UCSD-AML1 (cell line): ENCODE results near the gene FRRS1.
"Not testable (repeated sequence)": the region's sequence is repeated elsewhere in the genome, so short reads cannot be mapped to it uniquely, and the experiment has no call there.

Experiments
- DNase-seq: peaks from one replicate; lab custom pipeline; 2025; ENCODE audit not compliant: unreplicated experiment; lab: John Stamatoyannopoulos, UW

FRRS1 gene

DNA sequence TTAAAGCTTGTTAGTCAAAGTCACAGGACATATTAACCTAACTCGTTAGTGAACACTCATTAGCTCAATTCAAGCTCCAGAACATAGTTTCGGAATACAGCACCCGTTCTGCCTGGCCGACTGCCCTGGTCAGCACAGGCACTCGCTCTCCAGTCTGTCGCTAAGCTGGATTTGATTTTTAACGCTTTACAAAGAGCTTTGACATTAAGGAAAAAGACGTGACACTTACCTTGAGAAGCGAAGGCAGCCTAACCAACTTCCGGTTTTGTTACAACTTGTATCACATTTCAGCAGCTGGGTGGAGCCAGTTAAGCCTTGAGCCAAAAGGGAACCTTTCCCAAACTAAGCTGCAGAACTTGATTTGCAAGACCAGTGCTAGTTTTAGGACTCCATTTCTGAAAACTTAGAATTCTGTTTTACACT is at the start of gene FRRS1:
TSS of gene FRRS1 (minus strand) at position 258 of the 423 bp plus-strand sequence. CDS start 17,867 bp downstream, outside the sequence.
- DNase-seq: peak; percentile 53

DNA sequence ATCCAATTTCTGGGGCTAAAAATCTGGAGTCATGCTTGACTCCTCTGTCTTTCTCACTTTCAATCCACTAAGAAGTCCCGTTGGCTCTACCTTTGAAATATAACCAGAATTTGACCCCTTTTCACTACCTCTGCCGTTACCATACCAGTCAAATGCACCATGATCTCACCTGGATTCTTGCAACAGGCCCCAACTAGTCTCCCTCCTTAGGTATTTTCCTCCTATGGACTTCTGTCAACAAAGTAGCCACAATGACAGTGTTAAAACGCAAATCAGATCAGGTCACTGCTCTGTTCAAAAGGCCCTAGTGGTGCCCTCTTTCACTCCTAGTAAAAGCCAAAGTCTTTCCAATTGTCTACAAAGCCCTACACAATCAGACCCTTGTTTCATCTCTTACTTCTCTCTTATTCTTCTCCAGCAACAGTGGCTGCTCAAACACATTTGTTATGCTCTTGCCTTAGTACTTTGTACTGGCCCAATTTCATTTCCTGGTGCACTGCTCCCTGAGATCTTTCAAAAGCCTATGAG is 48.0 kb upstream of the FRRS1 start:
- DNase-seq: no peak

GRCh38 chr1:99811747-99812146 is 45.3 kb upstream of the FRRS1 start:
- no peak for DNase-seq

DNA sequence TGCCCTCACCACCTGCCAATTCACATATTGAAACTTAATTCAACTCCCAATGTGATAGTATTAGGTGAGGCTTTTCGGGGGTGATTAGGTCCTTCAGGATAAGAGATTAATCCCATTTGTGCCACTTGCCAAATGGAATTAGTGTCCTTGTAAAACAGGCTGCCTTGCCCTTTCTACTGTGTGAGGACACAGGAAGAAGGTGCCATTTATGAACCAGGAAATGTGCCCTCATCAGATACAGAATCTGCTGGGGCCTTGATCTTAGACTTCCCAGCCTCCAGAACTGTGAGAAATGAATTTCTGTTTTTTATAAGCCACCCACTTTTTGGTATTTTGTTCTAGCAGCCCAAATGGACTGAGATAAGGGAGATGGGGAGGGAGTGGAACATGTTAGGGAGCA is 44.6 kb upstream of the FRRS1 start:
- DNase-seq: no peak

- DNase-seq: no peak
Observed at GRCh38 chr1:99808391-99809115, 42.1 kb upstream of the FRRS1 start.

DNA sequence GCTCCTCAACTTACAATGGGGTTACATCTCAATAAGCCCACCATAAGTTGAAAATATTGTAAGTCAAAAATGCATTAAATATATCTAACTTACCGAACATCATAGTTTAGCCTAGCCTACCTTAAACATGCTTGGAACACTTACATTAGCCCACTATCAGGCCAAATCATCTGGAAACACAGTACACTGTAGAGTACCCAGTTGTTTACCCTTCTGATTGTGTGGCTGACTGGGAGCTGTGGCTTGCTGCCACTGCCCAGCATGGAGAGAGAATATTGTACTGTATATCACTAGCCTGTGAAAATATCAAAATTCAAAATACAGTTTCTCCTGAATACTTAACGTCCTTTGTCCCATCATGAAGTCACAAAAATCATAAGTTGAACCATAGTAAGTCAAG is 40.4 kb upstream of the FRRS1 start:
- no peak for DNase-seq

- DNase-seq: no peak
Observed at GRCh38 chr1:99801584-99801983, 35.1 kb upstream of the FRRS1 start.

- not testable (repeated sequence) for DNase-seq
Observed at GRCh38 chr1:99793861-99794260, 27.4 kb upstream of the FRRS1 start.

DNA sequence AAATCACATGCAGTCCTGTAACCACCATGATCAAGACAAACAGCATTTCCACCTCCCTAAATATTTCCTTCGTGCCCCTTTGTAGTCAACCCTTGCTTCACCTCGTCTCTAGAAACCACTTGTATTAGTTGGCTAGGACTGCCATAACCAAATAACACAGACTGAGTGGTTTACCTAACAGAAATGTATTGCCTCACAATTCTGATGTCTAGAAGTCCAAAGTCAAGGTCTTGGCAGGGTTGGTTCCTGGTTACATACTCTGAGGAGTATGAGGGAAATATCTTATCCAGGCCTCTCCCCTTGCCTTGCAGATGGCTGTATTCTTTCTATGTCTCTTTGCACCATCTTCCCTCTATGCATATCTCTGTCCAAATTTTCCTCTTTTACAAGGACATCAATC is 23.3 kb upstream of the FRRS1 start:
- DNase-seq: no peak

- no peak for DNase-seq
Observed at GRCh38 chr1:99788896-99789295, 22.5 kb upstream of the FRRS1 start.

DNA sequence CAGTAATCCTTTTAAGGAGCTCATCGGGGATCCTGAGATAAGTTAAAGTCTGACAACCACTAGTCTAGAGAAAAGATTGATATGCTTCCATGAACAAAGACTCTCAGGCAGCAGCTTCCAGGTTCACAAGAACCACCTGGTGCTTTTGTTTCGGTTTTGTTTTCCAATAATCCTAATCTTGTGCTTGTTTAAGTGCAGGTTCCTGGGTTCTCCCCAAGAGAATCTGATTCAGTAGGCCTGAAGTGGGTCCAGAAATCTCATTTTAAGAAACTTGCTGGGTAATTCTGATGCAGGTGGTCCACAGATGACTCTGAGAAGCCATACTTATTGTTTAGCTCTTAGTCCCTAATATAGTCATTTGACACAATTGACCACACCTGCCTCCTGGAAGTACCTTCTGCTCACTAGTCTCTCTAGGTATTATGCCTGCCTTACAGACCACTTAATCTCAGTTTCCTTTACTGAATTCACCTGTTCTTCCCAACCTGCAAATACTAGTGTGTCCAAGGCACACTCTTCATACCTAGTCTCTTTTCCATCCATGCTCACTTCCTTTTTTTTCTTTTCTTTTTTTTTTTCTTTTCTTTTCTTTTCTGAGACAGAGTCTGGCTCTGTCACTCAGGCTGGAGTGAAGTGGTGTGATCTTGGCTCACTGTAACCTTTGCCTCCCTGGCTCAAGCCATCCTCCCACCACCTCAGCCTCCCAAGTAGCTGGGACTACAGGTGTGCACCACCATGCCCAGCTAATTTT is 20.5 kb upstream of the FRRS1 start:
- DNase-seq: no peak

DNA sequence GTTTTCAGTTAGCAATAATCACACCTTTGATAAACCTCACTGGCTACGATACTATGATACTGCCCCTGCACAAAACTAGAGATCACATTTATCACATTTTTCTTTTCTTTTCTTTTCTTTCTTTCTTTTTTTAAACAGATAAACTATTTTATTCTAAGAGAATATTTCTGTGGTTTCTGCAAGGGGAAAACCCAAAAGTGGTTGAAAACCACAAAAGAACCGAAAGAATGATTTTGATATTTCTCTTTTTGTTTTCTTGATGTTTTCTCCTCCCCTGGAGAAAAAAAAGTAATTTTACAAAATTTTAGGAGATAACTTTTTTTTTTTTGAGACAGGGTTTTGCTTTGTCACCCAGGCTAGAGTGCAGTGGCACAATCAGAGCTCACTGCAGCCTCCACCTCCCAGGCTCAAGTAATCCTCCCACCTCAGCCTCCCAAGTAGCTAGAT is 18.4 kb upstream of the FRRS1 start:
- no peak for DNase-seq

DNA sequence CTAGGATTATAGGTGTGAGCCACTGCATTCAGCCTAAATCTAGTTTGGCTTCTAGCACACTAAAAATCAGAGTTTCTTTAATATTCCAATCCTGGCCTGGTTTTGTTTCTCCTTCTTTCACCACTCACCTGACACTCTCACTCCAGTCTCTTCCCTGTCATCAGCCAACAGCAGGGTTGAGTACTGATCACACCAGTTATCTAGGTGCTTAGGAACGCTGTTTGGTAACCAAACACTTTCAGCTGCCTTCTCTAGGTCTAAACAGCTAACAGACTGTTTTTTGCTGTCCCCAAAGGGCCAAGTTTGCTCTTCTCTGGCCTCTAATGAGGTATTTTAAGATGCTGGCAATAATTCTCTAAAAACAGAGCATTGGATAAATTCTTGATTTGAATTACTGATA is 17.7 kb upstream of the FRRS1 start:
- DNase-seq: no peak

- DNase-seq: no peak
Observed at GRCh38 chr1:99782920-99783319, 16.5 kb upstream of the FRRS1 start.

GRCh38 chr1:99782397-99782796 is 16.0 kb upstream of the FRRS1 start:
- no peak for DNase-seq

- no peak for DNase-seq
Observed at GRCh38 chr1:99781798-99782197, 15.4 kb upstream of the FRRS1 start.

DNA sequence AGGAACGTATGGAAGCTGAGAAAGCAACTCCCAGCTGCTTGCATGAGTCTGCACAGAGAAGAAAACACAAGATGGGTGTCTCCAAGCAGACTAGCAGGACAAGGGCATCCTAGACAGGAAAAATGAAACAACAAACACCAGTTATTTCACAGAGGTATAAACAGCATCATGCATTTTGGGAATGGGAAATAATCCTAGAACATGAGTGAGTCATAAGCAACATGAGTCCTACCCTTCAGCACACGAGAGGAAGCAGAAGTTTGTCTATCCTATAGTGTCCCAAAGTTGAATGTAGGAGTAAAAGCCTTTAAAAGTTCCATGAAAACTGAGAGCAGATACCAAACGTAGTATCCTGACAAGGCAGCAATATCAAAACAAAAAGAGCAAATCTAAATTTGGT is 11.3 kb upstream of the FRRS1 start:
- no peak for DNase-seq

DNA sequence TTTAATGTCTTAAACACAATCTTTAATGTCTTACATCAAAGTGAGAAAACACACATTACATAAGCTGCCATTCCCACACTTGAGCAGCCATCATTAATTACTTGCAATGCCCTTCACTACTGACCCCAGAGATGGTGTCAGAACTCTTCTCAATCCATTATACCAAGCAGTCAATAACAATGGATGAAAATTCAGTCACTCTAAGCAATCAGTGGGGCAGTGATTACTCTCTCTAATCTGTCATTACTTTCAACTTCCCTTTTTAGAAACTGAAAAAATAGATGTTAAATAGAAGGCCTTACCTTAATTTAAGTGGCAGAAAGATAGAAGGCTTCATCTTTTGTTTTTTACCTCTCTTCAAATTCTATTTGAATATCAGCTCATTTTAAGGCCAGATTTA is 9.7 kb upstream of the FRRS1 start:
- DNase-seq: no peak

DNA sequence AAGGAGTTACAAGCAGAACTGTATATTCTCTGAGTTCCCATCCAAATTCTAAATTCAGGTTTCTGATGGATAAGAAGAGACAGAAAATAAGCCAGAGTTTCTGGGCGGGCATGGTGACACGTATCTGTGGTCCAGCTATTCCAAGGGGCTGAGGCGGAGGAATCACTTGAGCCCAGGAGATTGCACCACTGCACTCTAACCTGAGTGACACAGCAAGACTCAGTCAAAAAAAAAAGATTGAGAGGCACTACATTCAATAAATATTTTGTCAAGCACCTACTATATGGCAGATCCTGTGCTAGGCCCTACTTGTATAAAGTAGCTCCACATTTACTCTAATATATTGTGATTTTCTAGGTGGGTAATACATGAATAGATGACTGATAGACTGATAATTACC is 6.4 kb upstream of the FRRS1 start:
- DNase-seq: no peak

DNA sequence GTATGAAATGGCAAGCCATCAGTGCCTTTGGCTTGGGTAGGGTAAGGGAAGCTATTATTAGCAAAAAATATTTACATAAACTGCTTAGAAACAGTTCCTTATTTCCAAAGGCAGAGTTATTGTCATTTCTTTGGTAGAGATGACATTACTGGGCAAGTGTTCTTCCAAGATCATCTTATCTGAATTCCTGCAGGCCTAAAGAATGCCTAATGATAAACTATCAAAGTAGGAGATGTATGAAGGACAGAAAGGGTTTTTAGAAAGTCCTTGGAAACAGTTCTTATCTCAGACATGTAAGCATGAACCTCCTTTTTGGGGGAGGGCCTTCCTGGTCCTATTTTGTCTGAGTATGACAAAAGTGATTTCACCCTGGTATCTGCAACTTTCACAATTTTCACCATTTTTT is 5.1 kb upstream of the FRRS1 start:
- DNase-seq: no peak

DNA sequence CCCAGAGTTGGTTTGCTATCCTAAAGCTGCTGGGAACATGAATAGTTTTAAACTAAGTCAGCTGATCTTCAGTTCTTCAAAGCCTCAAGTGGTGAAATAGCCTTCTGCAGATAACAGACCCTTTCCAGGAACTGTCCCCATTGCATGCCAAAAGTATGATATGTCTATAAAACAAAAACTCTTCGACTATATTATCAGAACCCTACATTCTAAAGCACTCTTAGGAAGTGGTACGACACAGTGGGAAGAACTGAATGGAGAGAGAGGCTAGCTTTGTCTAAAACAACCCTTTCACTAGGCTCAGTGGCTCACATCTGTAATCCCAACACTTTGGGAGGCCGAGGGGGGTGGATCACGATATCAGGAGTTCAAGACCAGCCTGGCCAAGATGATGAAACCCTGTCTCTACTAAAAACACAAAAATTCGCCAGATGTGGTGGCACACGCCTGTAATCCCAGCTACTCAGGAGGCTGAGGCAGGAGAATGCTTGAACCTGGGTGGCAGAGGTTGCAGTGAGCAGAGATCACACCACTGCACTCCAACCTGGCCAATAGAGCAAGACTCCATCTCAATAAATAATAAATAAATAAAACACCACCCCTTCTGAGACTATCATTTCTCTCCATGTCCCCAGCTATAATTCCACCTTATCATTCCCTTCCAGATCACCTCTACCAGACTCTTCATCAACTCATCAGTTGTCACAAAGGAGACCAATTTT is 2.2 kb upstream of the FRRS1 start:
- DNase-seq: no peak

- no peak for DNase-seq
Observed at GRCh38 chr1:99768104-99768503, 1.7 kb upstream of the FRRS1 start.
